ENCODE results near the gene RER1.

RER1 gene

GRCh38 chr1:2409745-2410144 lies 18.1 kb downstream of the RER1 start:
- DNase-seq, result no peak

- no peak for DNase-seq
Observed at GRCh38 chr1:2411801-2412394, 20.3 kb downstream of the RER1 start.

- peak; percentile 80 for DNase-seq
Observed at GRCh38 chr1:2412395-2412772, 20.7 kb downstream of the RER1 start, which contains the start of gene PEX10. TSS of gene PEX10 (minus strand) at chr1:2412564. CDS start at chr1:2412502, 62 bp downstream.

GRCh38 chr1:2412773-2413494 lies 21.3 kb downstream of the RER1 start:
- no peak for DNase-seq

GRCh38 chr1:2413495-2414296 lies 22.1 kb downstream of the RER1 start:
- DNase-seq, result no peak

- DNase-seq, result peak; percentile 11
Observed at GRCh38 chr1:2414297-2414958, 22.8 kb downstream of the RER1 start.

- DNase-seq, result no peak
Observed at GRCh38 chr1:2415337-2415736, 23.7 kb downstream of the RER1 start.

- no peak for DNase-seq
Observed at GRCh38 chr1:2415801-2416208, 24.2 kb downstream of the RER1 start.

- no peak for DNase-seq
Observed at GRCh38 chr1:2416403-2416802, 24.8 kb downstream of the RER1 start.

- no peak for DNase-seq
Observed at GRCh38 chr1:2417083-2417832, 25.6 kb downstream of the RER1 start.

GRCh38 chr1:2417833-2418225 lies 26.2 kb downstream of the RER1 start:
- DNase-seq, result no peak

- no peak for DNase-seq
Observed at GRCh38 chr1:2418791-2419320, 27.2 kb downstream of the RER1 start.

- no peak for DNase-seq
Observed at GRCh38 chr1:2419416-2419815, 27.8 kb downstream of the RER1 start.

- DNase-seq, result no peak
Observed at GRCh38 chr1:2422523-2422922, 30.9 kb downstream of the RER1 start.

- no peak for DNase-seq
Observed at GRCh38 chr1:2425892-2426291, 34.3 kb downstream of the RER1 start.

GRCh38 chr1:2426540-2426939 lies 34.9 kb downstream of the RER1 start:
- no peak for DNase-seq

- DNase-seq, result no peak
Observed at GRCh38 chr1:2427051-2427450, 35.4 kb downstream of the RER1 start.

GRCh38 chr1:2427976-2428375 lies 36.3 kb downstream of the RER1 start:
- DNase-seq, result no peak

GRCh38 chr1:2428490-2428889 lies 36.8 kb downstream of the RER1 start:
- no peak for DNase-seq

- no peak for DNase-seq
Observed at GRCh38 chr1:2429780-2430591, 38.3 kb downstream of the RER1 start.

- no peak for DNase-seq
Observed at GRCh38 chr1:2430592-2430973, 38.9 kb downstream of the RER1 start.

- DNase-seq, result no peak
Observed at GRCh38 chr1:2431103-2431502, 39.5 kb downstream of the RER1 start.
